Measurements from ENCODE around the gene GINS1.

DNA sequence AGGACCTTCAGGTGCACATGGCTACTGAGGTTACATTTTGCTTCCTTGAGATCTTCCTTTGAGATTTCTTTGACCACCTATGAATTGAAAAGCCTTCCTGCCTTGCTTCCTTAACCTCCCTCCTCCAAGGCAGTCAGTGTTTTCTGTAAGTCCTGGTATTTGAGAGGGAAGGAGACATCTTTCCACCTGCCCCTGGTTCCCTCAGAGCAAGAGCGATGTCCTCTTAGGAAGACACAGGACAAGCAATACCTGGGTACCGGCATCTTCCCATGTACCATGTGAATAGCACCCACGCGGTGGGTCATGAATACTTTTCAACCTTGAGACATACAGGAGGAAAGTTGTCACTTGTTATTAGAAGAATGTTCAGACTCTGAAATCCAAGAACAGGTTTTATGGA is 37.1 kb downstream of the GINS1 start:
- TF ChIP-seq STAT1 (IDR thresholded peaks at IDR 0.05; ENCODE audit: unreplicated experiment) (no peak), EZH2 (IDR thresholded peaks at IDR 0.05; ENCODE audit: low read depth, unreplicated experiment) (no peak), CREB1 (CRISPR knock-in tag; IDR thresholded peaks at IDR 0.05; ENCODE audit: low read depth) (no peak), POLR2AphosphoS5 (IDR thresholded peaks at IDR 0.05; ENCODE audit: low read depth) (no peak)
- TF ChIP-seq, protein P1, sequence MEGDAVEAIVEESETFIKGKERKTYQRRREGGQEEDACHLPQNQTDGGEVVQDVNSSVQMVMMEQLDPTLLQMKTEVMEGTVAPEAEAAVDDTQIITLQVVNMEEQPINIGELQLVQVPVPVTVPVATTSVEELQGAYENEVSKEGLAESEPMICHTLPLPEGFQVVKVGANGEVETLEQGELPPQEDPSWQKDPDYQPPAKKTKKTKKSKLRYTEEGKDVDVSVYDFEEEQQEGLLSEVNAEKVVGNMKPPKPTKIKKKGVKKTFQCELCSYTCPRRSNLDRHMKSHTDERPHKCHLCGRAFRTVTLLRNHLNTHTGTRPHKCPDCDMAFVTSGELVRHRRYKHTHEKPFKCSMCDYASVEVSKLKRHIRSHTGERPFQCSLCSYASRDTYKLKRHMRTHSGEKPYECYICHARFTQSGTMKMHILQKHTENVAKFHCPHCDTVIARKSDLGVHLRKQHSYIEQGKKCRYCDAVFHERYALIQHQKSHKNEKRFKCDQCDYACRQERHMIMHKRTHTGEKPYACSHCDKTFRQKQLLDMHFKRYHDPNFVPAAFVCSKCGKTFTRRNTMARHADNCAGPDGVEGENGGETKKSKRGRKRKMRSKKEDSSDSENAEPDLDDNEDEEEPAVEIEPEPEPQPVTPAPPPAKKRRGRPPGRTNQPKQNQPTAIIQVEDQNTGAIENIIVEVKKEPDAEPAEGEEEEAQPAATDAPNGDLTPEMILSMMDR (conservative IDR thresholded peaks at IDR 0.05; ENCODE audit: low read depth in 2 of 2) = no peak
- TF ChIP-seq, protein P2, sequence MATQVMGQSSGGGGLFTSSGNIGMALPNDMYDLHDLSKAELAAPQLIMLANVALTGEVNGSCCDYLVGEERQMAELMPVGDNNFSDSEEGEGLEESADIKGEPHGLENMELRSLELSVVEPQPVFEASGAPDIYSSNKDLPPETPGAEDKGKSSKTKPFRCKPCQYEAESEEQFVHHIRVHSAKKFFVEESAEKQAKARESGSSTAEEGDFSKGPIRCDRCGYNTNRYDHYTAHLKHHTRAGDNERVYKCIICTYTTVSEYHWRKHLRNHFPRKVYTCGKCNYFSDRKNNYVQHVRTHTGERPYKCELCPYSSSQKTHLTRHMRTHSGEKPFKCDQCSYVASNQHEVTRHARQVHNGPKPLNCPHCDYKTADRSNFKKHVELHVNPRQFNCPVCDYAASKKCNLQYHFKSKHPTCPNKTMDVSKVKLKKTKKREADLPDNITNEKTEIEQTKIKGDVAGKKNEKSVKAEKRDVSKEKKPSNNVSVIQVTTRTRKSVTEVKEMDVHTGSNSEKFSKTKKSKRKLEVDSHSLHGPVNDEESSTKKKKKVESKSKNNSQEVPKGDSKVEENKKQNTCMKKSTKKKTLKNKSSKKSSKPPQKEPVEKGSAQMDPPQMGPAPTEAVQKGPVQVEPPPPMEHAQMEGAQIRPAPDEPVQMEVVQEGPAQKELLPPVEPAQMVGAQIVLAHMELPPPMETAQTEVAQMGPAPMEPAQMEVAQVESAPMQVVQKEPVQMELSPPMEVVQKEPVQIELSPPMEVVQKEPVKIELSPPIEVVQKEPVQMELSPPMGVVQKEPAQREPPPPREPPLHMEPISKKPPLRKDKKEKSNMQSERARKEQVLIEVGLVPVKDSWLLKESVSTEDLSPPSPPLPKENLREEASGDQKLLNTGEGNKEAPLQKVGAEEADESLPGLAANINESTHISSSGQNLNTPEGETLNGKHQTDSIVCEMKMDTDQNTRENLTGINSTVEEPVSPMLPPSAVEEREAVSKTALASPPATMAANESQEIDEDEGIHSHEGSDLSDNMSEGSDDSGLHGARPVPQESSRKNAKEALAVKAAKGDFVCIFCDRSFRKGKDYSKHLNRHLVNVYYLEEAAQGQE (IDR thresholded peaks at IDR 0.05; ENCODE audit: unreplicated experiment) = no peak
- TF ChIP-seq, protein P3, sequence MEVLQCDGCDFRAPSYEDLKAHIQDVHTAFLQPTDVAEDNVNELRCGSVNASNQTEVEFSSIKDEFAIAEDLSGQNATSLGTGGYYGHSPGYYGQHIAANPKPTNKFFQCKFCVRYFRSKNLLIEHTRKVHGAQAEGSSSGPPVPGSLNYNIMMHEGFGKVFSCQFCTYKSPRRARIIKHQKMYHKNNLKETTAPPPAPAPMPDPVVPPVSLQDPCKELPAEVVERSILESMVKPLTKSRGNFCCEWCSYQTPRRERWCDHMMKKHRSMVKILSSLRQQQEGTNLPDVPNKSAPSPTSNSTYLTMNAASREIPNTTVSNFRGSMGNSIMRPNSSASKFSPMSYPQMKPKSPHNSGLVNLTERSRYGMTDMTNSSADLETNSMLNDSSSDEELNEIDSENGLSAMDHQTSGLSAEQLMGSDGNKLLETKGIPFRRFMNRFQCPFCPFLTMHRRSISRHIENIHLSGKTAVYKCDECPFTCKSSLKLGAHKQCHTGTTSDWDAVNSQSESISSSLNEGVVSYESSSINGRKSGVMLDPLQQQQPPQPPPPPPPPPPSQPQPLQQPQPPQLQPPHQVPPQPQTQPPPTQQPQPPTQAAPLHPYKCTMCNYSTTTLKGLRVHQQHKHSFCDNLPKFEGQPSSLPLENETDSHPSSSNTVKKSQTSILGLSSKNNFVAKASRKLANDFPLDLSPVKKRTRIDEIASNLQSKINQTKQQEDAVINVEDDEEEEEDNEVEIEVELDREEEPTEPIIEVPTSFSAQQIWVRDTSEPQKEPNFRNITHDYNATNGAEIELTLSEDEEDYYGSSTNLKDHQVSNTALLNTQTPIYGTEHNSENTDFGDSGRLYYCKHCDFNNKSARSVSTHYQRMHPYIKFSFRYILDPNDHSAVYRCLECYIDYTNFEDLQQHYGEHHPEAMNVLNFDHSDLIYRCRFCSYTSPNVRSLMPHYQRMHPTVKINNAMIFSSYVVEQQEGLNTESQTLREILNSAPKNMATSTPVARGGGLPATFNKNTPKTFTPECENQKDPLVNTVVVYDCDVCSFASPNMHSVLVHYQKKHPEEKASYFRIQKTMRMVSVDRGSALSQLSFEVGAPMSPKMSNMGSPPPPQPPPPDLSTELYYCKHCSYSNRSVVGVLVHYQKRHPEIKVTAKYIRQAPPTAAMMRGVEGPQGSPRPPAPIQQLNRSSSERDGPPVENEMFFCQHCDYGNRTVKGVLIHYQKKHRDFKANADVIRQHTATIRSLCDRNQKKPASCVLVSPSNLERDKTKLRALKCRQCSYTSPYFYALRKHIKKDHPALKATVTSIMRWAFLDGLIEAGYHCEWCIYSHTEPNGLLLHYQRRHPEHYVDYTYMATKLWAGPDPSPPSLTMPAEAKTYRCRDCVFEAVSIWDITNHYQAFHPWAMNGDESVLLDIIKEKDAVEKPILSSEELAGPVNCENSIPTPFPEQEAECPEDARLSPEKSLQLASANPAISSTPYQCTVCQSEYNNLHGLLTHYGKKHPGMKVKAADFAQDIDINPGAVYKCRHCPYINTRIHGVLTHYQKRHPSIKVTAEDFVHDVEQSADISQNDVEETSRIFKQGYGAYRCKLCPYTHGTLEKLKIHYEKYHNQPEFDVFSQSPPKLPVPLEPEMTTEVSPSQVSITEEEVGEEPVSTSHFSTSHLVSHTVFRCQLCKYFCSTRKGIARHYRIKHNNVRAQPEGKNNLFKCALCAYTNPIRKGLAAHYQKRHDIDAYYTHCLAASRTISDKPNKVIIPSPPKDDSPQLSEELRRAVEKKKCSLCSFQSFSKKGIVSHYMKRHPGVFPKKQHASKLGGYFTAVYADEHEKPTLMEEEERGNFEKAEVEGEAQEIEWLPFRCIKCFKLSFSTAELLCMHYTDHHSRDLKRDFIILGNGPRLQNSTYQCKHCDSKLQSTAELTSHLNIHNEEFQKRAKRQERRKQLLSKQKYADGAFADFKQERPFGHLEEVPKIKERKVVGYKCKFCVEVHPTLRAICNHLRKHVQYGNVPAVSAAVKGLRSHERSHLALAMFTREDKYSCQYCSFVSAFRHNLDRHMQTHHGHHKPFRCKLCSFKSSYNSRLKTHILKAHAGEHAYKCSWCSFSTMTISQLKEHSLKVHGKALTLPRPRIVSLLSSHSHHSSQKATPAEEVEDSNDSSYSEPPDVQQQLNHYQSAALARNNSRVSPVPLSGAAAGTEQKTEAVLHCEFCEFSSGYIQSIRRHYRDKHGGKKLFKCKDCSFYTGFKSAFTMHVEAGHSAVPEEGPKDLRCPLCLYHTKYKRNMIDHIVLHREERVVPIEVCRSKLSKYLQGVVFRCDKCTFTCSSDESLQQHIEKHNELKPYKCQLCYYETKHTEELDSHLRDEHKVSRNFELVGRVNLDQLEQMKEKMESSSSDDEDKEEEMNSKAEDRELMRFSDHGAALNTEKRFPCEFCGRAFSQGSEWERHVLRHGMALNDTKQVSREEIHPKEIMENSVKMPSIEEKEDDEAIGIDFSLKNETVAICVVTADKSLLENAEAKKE (CRISPR knock-in tag; IDR thresholded peaks at IDR 0.05) = no peak
